Esophagus squamous epithelium (tissue), 5 donors: ENCODE results near the gene IGSF9. TPM values are rescaled to one million over a fixed set of nuclear protein-coding genes. Genes with fewer than 3 reads are reported as not detected.

ENCODE experiments used
- DNase-seq: peaks from one replicate; lab custom pipeline; 2025; lab: John Stamatoyannopoulos, UW
- H3K27ac ChIP-seq, 4 donors: fragments of 200-600 bp; sonication (generic); one replicate each; pipeline ENCODE4 v1.5.1; 2016 to 2019; ENCODE audit warnings: mild to moderate bottlenecking in 1 of 4
- H3K27me3 ChIP-seq, 4 donors: fragments of 200-600 bp; sonication (generic); 1 replicate in 3 of 4; 2 replicates in 1 of 4; pipeline versions ENCODE4 v1.5.1 to v1.6.0; 2017 to 2021; ENCODE audit warnings: antibody characterized with exemption in 1 of 4
- H3K36me3 ChIP-seq, 3 donors: fragments of 200-600 bp; sonication (generic); one replicate each; pipeline ENCODE4 v1.5.1; 2016 to 2019
- H3K4me1 ChIP-seq, 3 donors: fragments of 200-600 bp; sonication (generic); one replicate each; pipeline ENCODE4 v1.5.1; 2017 to 2019
- H3K4me3 ChIP-seq, 4 donors: fragments of 200-600 bp; sonication (generic); 1 replicate in 3 of 4; 2 replicates in 1 of 4; pipeline ENCODE4 v1.5.1; 2016 to 2019; ENCODE audit warnings: mild to moderate bottlenecking in 2 of 4, moderate library complexity in 1 of 4
- H3K9me3 ChIP-seq, 3 donors: fragments of 200-600 bp; sonication (generic); one replicate each; pipeline ENCODE4 v1.5.1; 2016 to 2019
- POLR2A ChIP-seq, 4 donors: fragments of 450-650 bp; IDR thresholded peaks; one replicate each; pipeline ENCODE4 v1.6.1; 2017; ENCODE audit warnings: antibody characterized with exemption in 4 of 4, mild to moderate bottlenecking in 4 of 4, moderate library complexity in 3 of 4
- WGBS, 2 donors: methylation state at CpG; one replicate each; pipeline ENCODE4 v1.1.5; 2018; 5-methylcytosine and 5-hydroxymethylcytosine counted together
- intact Hi-C: fragments of 100-400 bp; cut with DNase I; formaldehyde crosslinking; loops from one replicate; pipeline ENCODE4 v1.15.0; 2022
- total RNA-seq, 4 donors: library from RNA; depleted of rRNA; stranded (reverse); fragments of >200 nt; gene quantifications; one replicate each; pipeline ENCODE4 v1.1.0, GENCODE V29; 2016
- TF ChIP-seq, protein P1 (sequence below), 6 experiments: fragments of 450-650 bp in 4 of 6; fragments of 200-600 bp in 2 of 6; sonication (generic) in 2 of 6; IDR thresholded peaks; one replicate each; pipeline ENCODE4 v1.5.1; 2016 to 2019; ENCODE audit warnings: antibody characterized with exemption in 6 of 6, mild to moderate bottlenecking in 4 of 6, moderate library complexity in 4 of 6
- donor health status: DM: yes; HTN: yes; CAD: no.

The IGSF9 gene, protein sequence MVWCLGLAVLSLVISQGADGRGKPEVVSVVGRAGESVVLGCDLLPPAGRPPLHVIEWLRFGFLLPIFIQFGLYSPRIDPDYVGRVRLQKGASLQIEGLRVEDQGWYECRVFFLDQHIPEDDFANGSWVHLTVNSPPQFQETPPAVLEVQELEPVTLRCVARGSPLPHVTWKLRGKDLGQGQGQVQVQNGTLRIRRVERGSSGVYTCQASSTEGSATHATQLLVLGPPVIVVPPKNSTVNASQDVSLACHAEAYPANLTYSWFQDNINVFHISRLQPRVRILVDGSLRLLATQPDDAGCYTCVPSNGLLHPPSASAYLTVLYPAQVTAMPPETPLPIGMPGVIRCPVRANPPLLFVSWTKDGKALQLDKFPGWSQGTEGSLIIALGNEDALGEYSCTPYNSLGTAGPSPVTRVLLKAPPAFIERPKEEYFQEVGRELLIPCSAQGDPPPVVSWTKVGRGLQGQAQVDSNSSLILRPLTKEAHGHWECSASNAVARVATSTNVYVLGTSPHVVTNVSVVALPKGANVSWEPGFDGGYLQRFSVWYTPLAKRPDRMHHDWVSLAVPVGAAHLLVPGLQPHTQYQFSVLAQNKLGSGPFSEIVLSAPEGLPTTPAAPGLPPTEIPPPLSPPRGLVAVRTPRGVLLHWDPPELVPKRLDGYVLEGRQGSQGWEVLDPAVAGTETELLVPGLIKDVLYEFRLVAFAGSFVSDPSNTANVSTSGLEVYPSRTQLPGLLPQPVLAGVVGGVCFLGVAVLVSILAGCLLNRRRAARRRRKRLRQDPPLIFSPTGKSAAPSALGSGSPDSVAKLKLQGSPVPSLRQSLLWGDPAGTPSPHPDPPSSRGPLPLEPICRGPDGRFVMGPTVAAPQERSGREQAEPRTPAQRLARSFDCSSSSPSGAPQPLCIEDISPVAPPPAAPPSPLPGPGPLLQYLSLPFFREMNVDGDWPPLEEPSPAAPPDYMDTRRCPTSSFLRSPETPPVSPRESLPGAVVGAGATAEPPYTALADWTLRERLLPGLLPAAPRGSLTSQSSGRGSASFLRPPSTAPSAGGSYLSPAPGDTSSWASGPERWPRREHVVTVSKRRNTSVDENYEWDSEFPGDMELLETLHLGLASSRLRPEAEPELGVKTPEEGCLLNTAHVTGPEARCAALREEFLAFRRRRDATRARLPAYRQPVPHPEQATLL
- total RNA-seq = 10 to 100 TPM in 1 of 4 donors, 1 to 10 TPM in 3; 4.2 to 12.0 (median 8.8) TPM

DNA sequence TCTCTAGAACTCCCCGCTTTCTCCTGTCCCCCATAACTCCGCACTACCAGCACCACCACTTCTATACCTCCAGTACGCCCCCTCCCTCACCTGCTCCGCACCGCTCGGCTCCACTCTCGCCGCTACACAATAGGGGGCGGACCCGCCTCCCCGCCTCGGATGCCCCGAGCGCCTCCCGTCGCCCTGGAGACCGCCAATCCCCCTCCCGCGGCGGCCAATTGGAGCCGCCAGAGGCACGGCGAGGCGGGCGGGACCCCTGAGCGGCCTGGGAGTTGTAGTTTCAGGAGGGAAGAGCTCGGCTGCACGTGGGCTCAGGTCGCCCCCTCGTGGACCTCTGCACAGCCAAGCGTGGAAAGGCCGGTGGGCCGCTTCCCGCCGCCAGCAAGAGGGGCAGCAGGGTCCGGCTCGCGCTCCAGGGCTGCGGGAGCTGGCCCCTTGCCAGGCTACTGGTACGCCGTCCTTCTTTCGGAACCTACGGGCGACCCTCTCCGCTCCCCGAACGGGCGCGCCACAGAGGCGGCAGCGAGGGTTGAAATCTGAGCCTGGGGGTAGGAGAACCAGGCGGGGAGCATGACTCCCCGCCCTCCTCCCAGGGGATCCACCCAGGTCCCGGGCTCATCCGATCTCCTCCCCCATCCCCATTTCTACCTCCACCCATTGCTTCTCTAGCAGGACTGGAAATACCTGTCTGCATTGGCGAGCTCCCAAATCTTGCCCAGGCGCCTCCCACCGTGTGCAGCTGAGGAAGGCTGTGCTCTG is at the start of gene IGSF9:
TSS of gene IGSF9 (minus strand) at position 131 of the 759 bp plus-strand sequence. CDS start 2,159 bp downstream, outside the sequence.
- H3K36me3 ChIP-seq = no peaks in the 10 kb centered on the region
- WGBS, 2 donors = 5 to 7% methylated on average over 14 to 17 of the region's 58 CpGs
- H3K27ac ChIP-seq = peak within 1 kb of the TSS; percentile 76 to 90 (median 82)
- H3K27me3 ChIP-seq = peaks cover 0 to 46% (median 0%) of the 10 kb centered on the region in 4 donors
- no peak for DNase-seq
- H3K4me3 ChIP-seq = peak within 1 kb of the TSS; percentile 40 to 73 (median 56)
- peaks cover 13 to 89% (median 32%) of the 10 kb centered on the region in 3 donors for H3K4me1 ChIP-seq
- no peaks in the 10 kb centered on the region for H3K9me3 ChIP-seq
- TF ChIP-seq, protein P1, sequence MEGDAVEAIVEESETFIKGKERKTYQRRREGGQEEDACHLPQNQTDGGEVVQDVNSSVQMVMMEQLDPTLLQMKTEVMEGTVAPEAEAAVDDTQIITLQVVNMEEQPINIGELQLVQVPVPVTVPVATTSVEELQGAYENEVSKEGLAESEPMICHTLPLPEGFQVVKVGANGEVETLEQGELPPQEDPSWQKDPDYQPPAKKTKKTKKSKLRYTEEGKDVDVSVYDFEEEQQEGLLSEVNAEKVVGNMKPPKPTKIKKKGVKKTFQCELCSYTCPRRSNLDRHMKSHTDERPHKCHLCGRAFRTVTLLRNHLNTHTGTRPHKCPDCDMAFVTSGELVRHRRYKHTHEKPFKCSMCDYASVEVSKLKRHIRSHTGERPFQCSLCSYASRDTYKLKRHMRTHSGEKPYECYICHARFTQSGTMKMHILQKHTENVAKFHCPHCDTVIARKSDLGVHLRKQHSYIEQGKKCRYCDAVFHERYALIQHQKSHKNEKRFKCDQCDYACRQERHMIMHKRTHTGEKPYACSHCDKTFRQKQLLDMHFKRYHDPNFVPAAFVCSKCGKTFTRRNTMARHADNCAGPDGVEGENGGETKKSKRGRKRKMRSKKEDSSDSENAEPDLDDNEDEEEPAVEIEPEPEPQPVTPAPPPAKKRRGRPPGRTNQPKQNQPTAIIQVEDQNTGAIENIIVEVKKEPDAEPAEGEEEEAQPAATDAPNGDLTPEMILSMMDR (IDR thresholded peaks at IDR 0.05) = peak in 5 of 6 experiments; percentile 16 to 63 (median 40)
- peak in 1 of 4 donors; percentile 40 for TF ChIP-seq POLR2A (IDR thresholded peaks at IDR 0.05)
- intact Hi-C loops = no loop called here

DNA sequence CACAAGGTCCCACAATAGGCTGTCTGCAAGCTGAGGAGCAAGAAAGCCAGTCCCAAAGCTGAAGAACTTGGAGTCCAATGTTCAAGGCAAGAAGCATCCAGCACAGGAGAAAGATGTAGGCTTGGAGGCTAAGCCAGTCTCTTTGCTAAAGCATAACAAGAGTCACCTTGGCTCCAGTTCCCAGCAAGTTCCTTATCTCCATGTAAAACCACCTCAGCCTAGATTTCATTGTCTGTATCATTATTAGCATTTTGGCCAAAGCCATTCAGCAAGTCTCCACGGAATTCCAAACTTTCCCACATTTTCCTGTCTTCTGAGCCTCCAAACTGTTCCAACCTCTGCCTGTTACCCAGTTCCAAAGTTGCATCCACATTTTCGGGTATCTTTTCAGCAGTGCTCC is 49.5 kb upstream of the IGSF9 start:
- DNase-seq = no peak
- H3K9me3 ChIP-seq = no peaks in the 10 kb centered on the region
- no peak overlapping the region for H3K4me3 ChIP-seq
- H3K4me1 ChIP-seq = peaks cover 0 to 15% (median 4%) of the 10 kb centered on the region in 3 donors
- TF ChIP-seq POLR2A (IDR thresholded peaks at IDR 0.05) = no peak
- TF ChIP-seq, protein P1 (IDR thresholded peaks at IDR 0.05) = no peak
- no peak overlapping the region for H3K27ac ChIP-seq
- H3K27me3 ChIP-seq = peaks cover 0 to 6% (median 0%) of the 10 kb centered on the region in 4 donors
- 73 to 83% methylated on average over 2 of the region's 2 CpGs for WGBS, 2 donors
- intact Hi-C loops = no loop called here
- no peaks in the 10 kb centered on the region for H3K36me3 ChIP-seq

DNA sequence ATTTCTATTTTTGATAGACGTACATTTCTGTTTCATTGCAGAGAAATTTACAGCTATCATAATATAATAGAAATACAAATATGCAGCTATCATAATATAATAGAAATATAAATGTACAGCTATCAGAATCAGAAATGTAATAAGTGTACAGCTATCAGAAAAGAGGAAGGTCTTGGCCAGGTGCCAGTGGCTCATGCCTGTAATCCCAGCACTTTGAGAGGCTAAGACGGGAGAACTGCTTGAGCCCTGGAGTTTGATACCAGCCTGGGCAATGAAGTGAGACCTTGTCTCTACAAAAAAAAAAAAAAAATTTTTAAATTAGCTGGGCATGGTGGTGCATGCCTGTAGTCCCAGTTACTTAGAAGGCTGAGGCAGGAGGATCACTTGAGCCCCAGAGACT is 48.5 kb upstream of the IGSF9 start:
- Histone ChIP-seq H3K27ac (no peak overlapping the region), H3K36me3 (no peaks in the 10 kb centered on the region), H3K4me1 (peaks cover 0 to 20% (median 4%) of the 10 kb centered on the region in 3 donors), H3K9me3 (no peaks in the 10 kb centered on the region), H3K27me3 (peaks cover 0 to 11% (median 0%) of the 10 kb centered on the region in 4 donors), H3K4me3 (no peak overlapping the region)
- WGBS, 2 donors = 73 to 79% methylated on average over 2 of the region's 2 CpGs
- no peak for DNase-seq
- TF ChIP-seq, protein P1 (IDR thresholded peaks at IDR 0.05) = no peak
- intact Hi-C loops = no loop called here

DNA sequence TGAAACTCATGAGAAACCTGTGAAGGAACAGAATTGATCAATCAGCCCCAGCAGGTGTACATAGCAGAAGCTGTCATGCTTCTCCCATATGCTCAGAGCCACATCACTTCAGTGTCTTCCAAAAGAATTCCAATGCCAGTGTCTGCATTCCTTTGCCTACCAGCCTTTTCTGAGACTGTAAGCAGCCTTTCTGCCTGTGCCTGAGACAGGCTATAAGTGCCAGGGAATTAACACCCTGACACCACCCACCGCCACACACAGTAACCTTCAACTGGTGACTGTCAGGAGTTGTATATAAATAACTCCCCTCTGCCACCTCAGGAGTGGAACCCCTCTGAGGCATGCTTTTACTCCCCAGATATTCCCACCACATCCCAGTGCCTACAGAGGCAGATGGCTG is 46.7 kb upstream of the IGSF9 start:
- no peak overlapping the region for H3K4me3 ChIP-seq
- H3K27me3 ChIP-seq = peaks cover 0 to 11% (median 0%) of the 10 kb centered on the region in 4 donors
- 50 to 100% methylated on average over 1 of the region's 1 CpG for WGBS, 2 donors
- no peak for TF ChIP-seq POLR2A (IDR thresholded peaks at IDR 0.05)
- TF ChIP-seq, protein P1 (IDR thresholded peaks at IDR 0.05) = no peak
- no peaks in the 10 kb centered on the region for H3K9me3 ChIP-seq
- no peaks in the 10 kb centered on the region for H3K36me3 ChIP-seq
- H3K27ac ChIP-seq = peak overlapping the region in 3 of 4 donors; percentile 37 to 55 (median 43)
- peaks cover 0 to 20% (median 4%) of the 10 kb centered on the region in 3 donors for H3K4me1 ChIP-seq
- intact Hi-C loops = no loop called here
- no peak for DNase-seq
